ENCODE measurements around the gene RAI14.

DNA sequence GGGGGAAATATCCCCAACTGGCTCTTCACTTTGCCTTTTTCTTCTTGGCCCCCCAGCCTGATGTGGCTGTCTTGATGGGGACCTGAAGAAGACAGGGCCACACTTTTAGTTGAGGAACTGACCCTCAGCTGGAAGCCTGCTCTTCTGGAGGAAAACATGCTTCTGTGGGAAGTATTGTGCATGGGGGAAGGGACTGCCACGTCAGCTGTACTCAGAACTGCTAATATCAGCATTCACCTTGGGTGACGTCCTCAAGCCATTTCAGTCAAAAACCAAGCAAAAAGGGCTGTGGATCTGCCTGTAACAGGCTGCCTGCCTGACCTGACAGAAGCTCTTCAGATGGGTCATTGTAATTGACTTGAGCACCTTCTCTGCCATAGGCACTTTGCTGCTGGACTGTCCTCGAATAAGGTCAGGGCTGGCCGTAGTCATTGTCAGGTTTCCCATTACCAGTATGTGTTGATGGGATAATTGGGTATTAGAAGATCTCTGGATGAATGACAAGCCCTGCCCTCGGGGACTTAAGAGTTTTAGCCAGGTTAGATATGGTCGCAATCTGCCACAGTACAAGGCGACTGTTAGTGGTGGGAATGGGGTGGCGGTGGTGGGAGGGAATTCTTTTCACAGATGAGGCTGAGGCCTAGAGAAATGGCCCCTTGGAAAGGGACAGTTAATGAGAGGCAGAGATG lies 10.4 kb downstream of the RAI14 start:
- no peak for TF ChIP-seq CTCF (IDR thresholded peaks at IDR 0.05)
- no peak for TF ChIP-seq POLR2AphosphoS5 (IDR thresholded peaks at IDR 0.05)
